Dendritic cell treated with granulocyte-macrophage colony-stimulating factor and Interleukin-4, amounts not matched to agents 40 ng/mL and 50 ng/mL, for 4 days (primary cell): ENCODE measurements around the gene PRPS1.
"Not testable (repeated sequence)": the region's sequence is repeated elsewhere in the genome, so short reads cannot be mapped to it uniquely, and the experiment has no call there.

Experiments
- H3K27ac Mint-ChIP-seq: one replicate; pipeline ENCODE4 v1.8.0; 2022; ENCODE audit warnings: mild to moderate bottlenecking, mixed read lengths
- H3K27me3 Mint-ChIP-seq: one replicate; pipeline ENCODE4 v1.8.0; 2022; ENCODE audit warnings: mild to moderate bottlenecking, mixed read lengths
- H3K36me3 Mint-ChIP-seq: one replicate; pipeline ENCODE4 v1.8.0; 2022; ENCODE audit warnings: low read depth, mixed read lengths
- H3K4me1 Mint-ChIP-seq: one replicate; pipeline ENCODE4 v1.8.0; 2022; ENCODE audit warnings: low read depth, mixed read lengths
- H3K4me3 Mint-ChIP-seq: one replicate; pipeline ENCODE4 v1.8.0; 2022; ENCODE audit warnings: mild to moderate bottlenecking, moderate library complexity, mixed read lengths
- H3K9me3 Mint-ChIP-seq: one replicate; pipeline ENCODE4 v1.8.0; 2022; ENCODE audit warnings: mixed read lengths
- intact Hi-C: fragments of 100-400 bp; cut with micrococcal nuclease; formaldehyde crosslinking; loops from one replicate; pipeline ENCODE4 v1.15.0; 2022

Gene PRPS1

GRCh38 chrX:107627838-107628661, at the start of gene PRPS1:
Gene PRPS1 (plus strand): TSS chrX:107628510. CDS start chrX:107628629, 119 bp downstream.
- intact Hi-C loops = no loop called here
- Mint-ChIP-seq H3K27me3 (no peaks in the 10 kb centered on the region), H3K4me3 (peak within 1 kb of the TSS; percentile 84), H3K4me1 (peaks cover 28% of the 10 kb centered on the region), H3K9me3 (no peaks in the 10 kb centered on the region), H3K27ac (peak within 1 kb of the TSS; percentile 81), H3K36me3 (no peaks in the 10 kb centered on the region)

- H3K9me3 Mint-ChIP-seq = no peaks in the 10 kb centered on the region
- no peaks in the 10 kb centered on the region for H3K36me3 Mint-ChIP-seq
- no peak overlapping the region for H3K27ac Mint-ChIP-seq
- no peaks in the 10 kb centered on the region for H3K4me1 Mint-ChIP-seq
- intact Hi-C loops = no loop called here
- no peaks in the 10 kb centered on the region for H3K27me3 Mint-ChIP-seq
- no peak overlapping the region for H3K4me3 Mint-ChIP-seq
These were observed 48.4 kb upstream of the PRPS1 start for GRCh38 chrX:107579956-107580355.

GRCh38 chrX:107581923-107582322, 46.4 kb upstream of the PRPS1 start:
- intact Hi-C loops = no loop called here
- H3K36me3 Mint-ChIP-seq = no peaks in the 10 kb centered on the region
- no peak overlapping the region for H3K27ac Mint-ChIP-seq
- H3K4me1 Mint-ChIP-seq = no peaks in the 10 kb centered on the region
- H3K4me3 Mint-ChIP-seq = no peak overlapping the region
- H3K27me3 Mint-ChIP-seq = peaks cover 8% of the 10 kb centered on the region
- H3K9me3 Mint-ChIP-seq = no peaks in the 10 kb centered on the region

- Mint-ChIP-seq H3K9me3 (no peaks in the 10 kb centered on the region), H3K27me3 (peaks cover 14% of the 10 kb centered on the region), H3K4me3 (no peak overlapping the region), H3K27ac (no peak overlapping the region), H3K4me1 (no peaks in the 10 kb centered on the region), H3K36me3 (no peaks in the 10 kb centered on the region)
- intact Hi-C loops = no loop called here
These were observed 39.1 kb upstream of the PRPS1 start for GRCh38 chrX:107589243-107589642.

- H3K27me3 Mint-ChIP-seq = no peaks in the 10 kb centered on the region
- H3K36me3 Mint-ChIP-seq = no peaks in the 10 kb centered on the region
- H3K27ac Mint-ChIP-seq = no peak overlapping the region
- no peaks in the 10 kb centered on the region for H3K9me3 Mint-ChIP-seq
- no peaks in the 10 kb centered on the region for H3K4me1 Mint-ChIP-seq
- no peak overlapping the region for H3K4me3 Mint-ChIP-seq
- intact Hi-C loops = no loop called here
These were observed 31.7 kb upstream of the PRPS1 start for GRCh38 chrX:107596651-107597050.

- H3K4me3 Mint-ChIP-seq = no peak overlapping the region
- H3K9me3 Mint-ChIP-seq = no peaks in the 10 kb centered on the region
- intact Hi-C loops = no loop called here
- no peaks in the 10 kb centered on the region for H3K36me3 Mint-ChIP-seq
- no peak overlapping the region for H3K27ac Mint-ChIP-seq
- no peaks in the 10 kb centered on the region for H3K4me1 Mint-ChIP-seq
- no peaks in the 10 kb centered on the region for H3K27me3 Mint-ChIP-seq
These were observed 31.0 kb upstream of the PRPS1 start for GRCh38 chrX:107597264-107597663.

GRCh38 chrX:107597791-107598190, 30.5 kb upstream of the PRPS1 start:
- H3K9me3 Mint-ChIP-seq = no peaks in the 10 kb centered on the region
- no peaks in the 10 kb centered on the region for H3K27me3 Mint-ChIP-seq
- H3K4me1 Mint-ChIP-seq = no peaks in the 10 kb centered on the region
- H3K27ac Mint-ChIP-seq = no peak overlapping the region
- no peak overlapping the region for H3K4me3 Mint-ChIP-seq
- no peaks in the 10 kb centered on the region for H3K36me3 Mint-ChIP-seq
- intact Hi-C loops = no loop called here

- Mint-ChIP-seq H3K27ac (no peak overlapping the region), H3K9me3 (no peaks in the 10 kb centered on the region), H3K4me1 (no peaks in the 10 kb centered on the region), H3K27me3 (no peaks in the 10 kb centered on the region), H3K36me3 (no peaks in the 10 kb centered on the region), H3K4me3 (no peak overlapping the region)
- intact Hi-C loops = no loop called here
These were observed 28.9 kb upstream of the PRPS1 start for GRCh38 chrX:107599450-107599861.

GRCh38 chrX:107600366-107600765, 27.9 kb upstream of the PRPS1 start:
- intact Hi-C loops = no loop called here
- no peaks in the 10 kb centered on the region for H3K9me3 Mint-ChIP-seq
- H3K27ac Mint-ChIP-seq = no peak overlapping the region

GRCh38 chrX:107601326-107601725, 27.0 kb upstream of the PRPS1 start:
- H3K27me3 Mint-ChIP-seq = no peaks in the 10 kb centered on the region
- H3K36me3 Mint-ChIP-seq = no peaks in the 10 kb centered on the region
- no peak overlapping the region for H3K27ac Mint-ChIP-seq
- H3K9me3 Mint-ChIP-seq = no peaks in the 10 kb centered on the region
- intact Hi-C loops = no loop called here
- no peak overlapping the region for H3K4me3 Mint-ChIP-seq
- H3K4me1 Mint-ChIP-seq = no peaks in the 10 kb centered on the region

More at GRCh38 chrX:107600366-107600765, 27.9 kb upstream of the PRPS1 start:
- no peaks in the 10 kb centered on the region for H3K4me1 Mint-ChIP-seq
- H3K27me3 Mint-ChIP-seq = no peaks in the 10 kb centered on the region
- no peak overlapping the region for H3K4me3 Mint-ChIP-seq
- H3K36me3 Mint-ChIP-seq = no peaks in the 10 kb centered on the region

GRCh38 chrX:107601759-107602158, 26.6 kb upstream of the PRPS1 start:
- Mint-ChIP-seq H3K4me1 (no peaks in the 10 kb centered on the region), H3K4me3 (no peak overlapping the region), H3K9me3 (no peaks in the 10 kb centered on the region), H3K27ac (no peak overlapping the region), H3K36me3 (no peaks in the 10 kb centered on the region), H3K27me3 (no peaks in the 10 kb centered on the region)
- intact Hi-C loops = no loop called here

GRCh38 chrX:107602694-107603239, 25.5 kb upstream of the PRPS1 start:
- H3K27ac Mint-ChIP-seq = no peak overlapping the region
- H3K27me3 Mint-ChIP-seq = no peaks in the 10 kb centered on the region
- no peak overlapping the region for H3K4me3 Mint-ChIP-seq
- H3K4me1 Mint-ChIP-seq = no peaks in the 10 kb centered on the region
- no peaks in the 10 kb centered on the region for H3K36me3 Mint-ChIP-seq
- intact Hi-C loops = no loop called here
- no peaks in the 10 kb centered on the region for H3K9me3 Mint-ChIP-seq

- Mint-ChIP-seq H3K27me3 (no peaks in the 10 kb centered on the region), H3K4me3 (no peak overlapping the region), H3K4me1 (no peaks in the 10 kb centered on the region), H3K36me3 (no peaks in the 10 kb centered on the region), H3K27ac (no peak overlapping the region), H3K9me3 (no peaks in the 10 kb centered on the region)
- intact Hi-C loops = no loop called here
These were observed 24.7 kb upstream of the PRPS1 start for GRCh38 chrX:107603429-107604159.

GRCh38 chrX:107609061-107609460, 19.2 kb upstream of the PRPS1 start:
- H3K4me3 Mint-ChIP-seq, H3K27me3 Mint-ChIP-seq, intact Hi-C loops, H3K27ac Mint-ChIP-seq, H3K9me3 Mint-ChIP-seq, H3K4me1 Mint-ChIP-seq, H3K36me3 Mint-ChIP-seq: not testable (repeated sequence)
